ENCODE results near the gene MERTK.

MERTK gene

GRCh38 chr2:111965062-111965461, 66.7 kb downstream of the MERTK start:
- no peak for DNase-seq (ENCODE audit: extremely low spot score)
- ChIA-PET POLR2A (no interaction called here), CTCF (interaction anchor here (1.3 kb wide), 1 partner anchor 11 kb away, joined by 5 read pairs; no protein-coding TSS in a partner anchor)
- TF ChIP-seq CTCF (IDR thresholded peaks at IDR 0.05; ENCODE audit: control extremely low read depth, extremely low read depth, low read depth, missing control alignments), result no peak

- TF ChIP-seq CTCF (IDR thresholded peaks at IDR 0.05; ENCODE audit: control extremely low read depth, extremely low read depth, low read depth, missing control alignments), result no peak
- CTCF ChIA-PET, result interaction anchor here (1.3 kb wide), 1 partner anchor 10 kb away, joined by 5 read pairs; no protein-coding TSS in a partner anchor
- POLR2A ChIA-PET, result interaction anchor here (0.7 kb wide), 1 partner anchor 172 kb away, joined by 4 read pairs; the partner anchor contains the start of gene FBLN7
- no peak for DNase-seq (ENCODE audit: extremely low spot score)
Measured at GRCh38 chr2:111966241-111966640, 67.8 kb downstream of the MERTK start.

- ChIA-PET POLR2A (no interaction called here), CTCF (no interaction called here)
- no peak for DNase-seq (ENCODE audit: extremely low spot score)
- TF ChIP-seq CTCF (IDR thresholded peaks at IDR 0.05; ENCODE audit: control extremely low read depth, extremely low read depth, low read depth, missing control alignments), result no peak
Measured at GRCh38 chr2:111967018-111967417, 68.6 kb downstream of the MERTK start.

- ChIA-PET POLR2A (no interaction called here), CTCF (no interaction called here)
- DNase-seq (ENCODE audit: extremely low spot score), result no peak
- TF ChIP-seq CTCF (IDR thresholded peaks at IDR 0.05; ENCODE audit: control extremely low read depth, extremely low read depth, low read depth, missing control alignments), result no peak
Measured at GRCh38 chr2:111970453-111970852, 72.0 kb downstream of the MERTK start.

GRCh38 chr2:111972955-111973565, 74.7 kb downstream of the MERTK start:
- no peak for TF ChIP-seq CTCF (IDR thresholded peaks at IDR 0.05; ENCODE audit: control extremely low read depth, extremely low read depth, low read depth, missing control alignments)
- DNase-seq (ENCODE audit: extremely low spot score), result peak; percentile 19
- CTCF ChIA-PET, result no interaction called here
- POLR2A ChIA-PET, result no interaction called here

GRCh38 chr2:111973701-111974100, 75.3 kb downstream of the MERTK start:
- no peak for TF ChIP-seq CTCF (IDR thresholded peaks at IDR 0.05; ENCODE audit: control extremely low read depth, extremely low read depth, low read depth, missing control alignments)
- DNase-seq (ENCODE audit: extremely low spot score), result no peak
- ChIA-PET CTCF (no interaction called here), POLR2A (no interaction called here)
